Body of pancreas (tissue), 4 donors: ENCODE measurements around the gene HOMEZ.

Experiments
- CTCF ChIP-seq, 7 experiments: fragments of 450-650 bp in 4 of 7; fragments of 200-600 bp in 3 of 7; sonication (generic) in 3 of 7; IDR thresholded peaks; one replicate each; pipeline ENCODE4 v1.5.1; 2016 to 2019; ENCODE audit warnings: antibody characterized with exemption in 7 of 7
- POLR2A ChIP-seq, 3 donors: fragments of 450-650 bp; IDR thresholded peaks; one replicate each; pipeline ENCODE4 v1.6.1; 2016; ENCODE audit warnings: antibody characterized with exemption in 3 of 3, mild to moderate bottlenecking in 2 of 3

DNA sequence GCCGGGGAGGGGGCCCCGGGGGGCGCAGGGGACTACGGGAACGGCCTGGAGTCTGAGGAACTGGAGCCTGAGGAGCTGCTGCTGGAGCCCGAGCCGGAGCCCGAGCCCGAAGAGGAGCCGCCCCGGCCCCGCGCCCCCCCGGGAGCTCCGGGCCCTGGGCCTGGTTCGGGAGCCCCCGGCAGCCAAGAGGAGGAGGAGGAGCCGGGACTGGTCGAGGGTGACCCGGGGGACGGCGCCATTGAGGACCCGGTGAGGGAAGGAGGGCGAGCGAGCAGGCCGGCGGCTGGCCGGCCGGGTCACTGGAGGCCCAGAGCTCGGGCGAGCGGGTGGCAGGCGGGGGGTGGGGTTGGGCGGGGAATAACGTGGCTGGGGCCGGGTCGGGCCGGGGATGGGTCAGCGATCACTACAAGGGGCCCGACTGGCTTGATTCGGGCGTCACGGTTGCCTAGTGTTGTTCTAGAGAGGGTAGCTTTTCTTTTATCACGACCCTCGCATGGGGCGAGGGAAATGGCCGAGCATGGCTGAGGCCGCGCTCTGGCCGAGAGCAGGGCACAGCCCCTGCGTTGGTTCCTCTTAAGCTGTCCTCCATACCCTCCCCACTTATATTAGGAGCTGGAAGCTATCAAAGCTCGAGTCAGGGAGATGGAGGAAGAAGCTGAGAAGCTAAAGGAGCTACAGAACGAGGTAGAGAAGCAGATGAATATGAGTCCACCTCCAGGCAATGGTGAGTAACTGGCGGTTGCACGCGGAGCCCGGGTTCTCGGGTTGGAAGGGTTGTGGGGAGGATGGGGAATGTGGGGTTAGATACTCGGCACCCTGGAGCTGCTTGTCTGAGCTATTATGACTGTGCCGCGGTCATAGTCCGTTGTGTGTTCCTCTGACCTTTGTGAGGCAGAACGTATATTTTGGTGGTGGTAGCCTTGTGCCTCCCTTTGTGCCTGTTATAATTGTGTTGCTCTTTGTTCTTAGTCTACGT is 35.9 kb upstream of the HOMEZ start:
- TF ChIP-seq POLR2A (IDR thresholded peaks at IDR 0.05) = peak in 2 of 3 donors; percentile 35 to 51
- TF ChIP-seq CTCF (IDR thresholded peaks at IDR 0.05) = peak in 1 of 7 experiments; percentile 9
